AG20443 (cell line): Measurements from ENCODE around the gene ARID3A.

ENCODE experiments used
- DNase-seq: peaks from one replicate; pipeline ENCODE4 v3.0.0; 2012; ENCODE audit warnings: low spot score, mixed read lengths

ARID3A gene

GRCh38 chr19:1004803-1005664, 79.2 kb downstream of the ARID3A start:
- no peak for DNase-seq

GRCh38 chr19:1006711-1007398, 81.0 kb downstream of the ARID3A start:
- DNase-seq, result no peak

GRCh38 chr19:1007399-1008251, 81.8 kb downstream of the ARID3A start:
- DNase-seq, result no peak

GRCh38 chr19:1008268-1009040, 82.6 kb downstream of the ARID3A start:
- no peak for DNase-seq

- DNase-seq, result no peak
Measured at GRCh38 chr19:1009041-1009980, 83.5 kb downstream of the ARID3A start.

- DNase-seq, result no peak
Measured at GRCh38 chr19:1009981-1010538, 84.2 kb downstream of the ARID3A start.

GRCh38 chr19:1010586-1011510, 85.0 kb downstream of the ARID3A start:
- DNase-seq, result no peak

- DNase-seq, result no peak
Measured at GRCh38 chr19:1011831-1012333, 86.0 kb downstream of the ARID3A start.

- no peak for DNase-seq
Measured at GRCh38 chr19:1012334-1012733, 86.5 kb downstream of the ARID3A start.

GRCh38 chr19:1013218-1013617, 87.4 kb downstream of the ARID3A start:
- no peak for DNase-seq

GRCh38 chr19:1014161-1015060, 88.6 kb downstream of the ARID3A start:
- no peak for DNase-seq

GRCh38 chr19:1015061-1015781, 89.4 kb downstream of the ARID3A start:
- no peak for DNase-seq

- DNase-seq, result no peak
Measured at GRCh38 chr19:1015782-1016646, 90.2 kb downstream of the ARID3A start.

GRCh38 chr19:1016647-1017114, 90.8 kb downstream of the ARID3A start:
- DNase-seq, result peak; percentile 59

GRCh38 chr19:1017115-1017905, 91.5 kb downstream of the ARID3A start:
- no peak for DNase-seq
